ENCODE measurements around the gene PVRIG. TPM values are rescaled to one million over a fixed set of nuclear protein-coding genes. Genes with fewer than 3 reads are reported as not detected.
A peak's percentile ranks its signal among the peaks of the same experiment; 100 is the strongest.
"Not testable (repeated sequence)": the region's sequence is repeated elsewhere in the genome, so short reads cannot be mapped to it uniquely, and the experiment has no call there.

PVRIG gene
- total RNA-seq, 1 donor from 2014 or later = 1.2 TPM

DNA sequence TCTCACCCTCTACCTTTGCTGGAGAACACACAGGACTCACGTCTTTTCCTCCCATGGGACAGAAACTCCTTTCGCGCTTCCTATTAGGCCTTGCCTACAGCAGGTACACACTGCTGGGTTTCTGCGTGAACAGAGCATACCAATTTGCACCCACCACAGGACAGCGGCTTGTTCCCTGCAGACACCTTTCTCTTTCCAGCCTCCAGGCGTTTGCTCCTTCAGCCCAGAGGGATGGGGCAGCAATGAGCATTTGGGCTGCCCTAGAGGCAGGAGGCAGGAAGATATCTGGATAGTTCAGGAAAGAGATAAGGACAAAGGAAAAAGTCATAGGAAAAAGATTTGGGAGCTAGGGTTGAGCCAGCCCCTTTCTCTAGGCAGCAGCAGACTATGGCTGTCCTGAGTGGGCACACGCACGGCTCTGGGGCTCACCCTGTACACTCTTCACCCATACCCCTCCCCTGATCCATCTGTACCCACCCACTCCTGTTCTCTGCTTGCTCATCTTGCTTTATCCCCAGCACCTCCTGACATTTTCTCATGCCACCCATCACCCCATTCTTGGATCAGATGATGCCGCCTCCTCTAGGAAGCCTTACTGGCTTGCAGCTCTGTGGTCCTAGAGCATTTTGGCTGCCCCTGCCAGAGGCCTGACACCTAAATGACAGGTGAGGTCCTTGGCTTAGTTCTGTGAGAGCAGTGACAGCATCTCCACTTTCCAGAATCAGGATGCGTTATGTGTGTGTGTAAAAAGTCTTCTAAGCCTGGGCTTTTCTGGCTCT is 47.0 kb downstream of the PVRIG start:
- intact Hi-C loops (cut with DNase I) = no loop called here
- ATAC-seq (no peak), DNase-seq (ENCODE audit: low spot score) (no peak)

DNA sequence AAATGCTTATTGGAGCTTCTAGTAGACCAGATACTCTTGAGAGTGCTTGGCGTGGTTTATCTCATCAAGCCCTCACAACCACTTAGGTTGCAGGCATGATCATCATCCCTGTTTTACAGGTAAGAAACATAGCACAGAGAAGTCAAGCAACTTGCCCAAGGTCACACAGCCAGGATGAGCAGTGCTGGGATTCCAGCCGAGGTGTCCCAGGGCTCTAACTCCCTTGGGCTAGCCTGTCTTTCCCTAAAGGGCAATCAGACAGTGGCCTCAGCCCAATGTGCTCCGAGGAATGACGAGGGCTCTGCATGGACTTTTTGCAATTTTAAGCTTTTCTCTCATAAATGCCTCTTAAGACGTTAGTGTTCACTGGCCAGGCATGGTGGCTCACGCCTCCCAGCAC is 47.9 kb downstream of the PVRIG start:
- no peak for ATAC-seq
- intact Hi-C loops (cut with DNase I) = no loop called here
- no peak for DNase-seq (ENCODE audit: low spot score)

DNA sequence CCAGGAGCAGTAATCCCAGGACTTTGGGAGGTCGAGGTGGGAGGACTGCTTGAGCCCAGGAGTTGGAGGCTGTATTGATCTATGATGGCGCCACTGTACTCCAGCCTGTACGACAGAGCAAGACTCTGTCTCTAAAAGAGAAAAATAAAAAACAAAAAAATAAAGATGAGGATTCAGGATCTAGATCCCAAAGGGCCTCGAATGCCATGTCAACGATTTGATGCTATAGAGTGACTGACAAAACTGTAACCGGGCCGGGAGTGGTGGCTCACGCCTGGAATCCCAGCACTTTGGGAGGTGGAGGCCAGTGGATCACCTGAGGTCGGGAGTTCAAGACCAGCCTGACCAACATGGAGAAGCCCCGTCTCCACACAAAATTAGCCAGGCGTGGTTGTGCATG is 49.1 kb downstream of the PVRIG start:
- DNase-seq (ENCODE audit: low spot score); intact Hi-C loops (cut with DNase I); ATAC-seq: not testable (repeated sequence)

DNA sequence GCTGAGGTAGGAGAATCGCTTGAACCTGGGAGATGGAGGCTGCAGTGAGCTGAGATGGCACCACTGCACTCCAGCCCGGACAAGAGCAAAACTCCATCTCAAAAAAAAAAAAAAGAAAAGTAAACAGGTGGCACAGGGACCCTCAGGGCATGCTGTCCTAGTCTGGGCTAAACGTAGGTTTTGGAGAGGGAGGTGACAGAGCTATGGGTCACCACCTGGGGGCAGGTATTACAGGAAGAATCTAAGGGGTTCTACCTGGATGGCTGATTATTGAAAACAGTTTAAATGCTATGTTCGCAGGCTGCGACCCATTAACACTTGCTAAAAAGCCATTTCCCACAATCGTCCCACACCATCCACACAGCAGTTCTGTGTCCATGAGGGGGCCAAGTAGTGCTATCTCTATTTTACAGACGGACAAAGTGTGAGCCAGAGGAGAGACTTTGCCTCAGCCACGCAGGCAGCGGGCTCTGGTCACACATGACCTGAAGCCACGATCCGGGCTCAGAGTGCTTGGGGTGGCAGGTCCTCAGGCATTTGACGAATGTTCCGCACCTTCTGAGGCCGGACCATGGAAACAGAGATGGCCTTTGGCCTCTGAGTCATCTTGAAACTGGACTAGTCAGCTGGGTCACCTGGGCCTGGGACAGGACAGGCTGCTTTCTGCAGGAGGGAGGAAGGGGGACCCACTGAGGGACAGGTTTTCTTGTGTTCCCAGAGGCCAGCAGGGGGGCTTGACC is 49.7 kb downstream of the PVRIG start:
- intact Hi-C loops (cut with DNase I); DNase-seq (ENCODE audit: low spot score): not testable (repeated sequence)
- ATAC-seq = peak; percentile 6

DNA sequence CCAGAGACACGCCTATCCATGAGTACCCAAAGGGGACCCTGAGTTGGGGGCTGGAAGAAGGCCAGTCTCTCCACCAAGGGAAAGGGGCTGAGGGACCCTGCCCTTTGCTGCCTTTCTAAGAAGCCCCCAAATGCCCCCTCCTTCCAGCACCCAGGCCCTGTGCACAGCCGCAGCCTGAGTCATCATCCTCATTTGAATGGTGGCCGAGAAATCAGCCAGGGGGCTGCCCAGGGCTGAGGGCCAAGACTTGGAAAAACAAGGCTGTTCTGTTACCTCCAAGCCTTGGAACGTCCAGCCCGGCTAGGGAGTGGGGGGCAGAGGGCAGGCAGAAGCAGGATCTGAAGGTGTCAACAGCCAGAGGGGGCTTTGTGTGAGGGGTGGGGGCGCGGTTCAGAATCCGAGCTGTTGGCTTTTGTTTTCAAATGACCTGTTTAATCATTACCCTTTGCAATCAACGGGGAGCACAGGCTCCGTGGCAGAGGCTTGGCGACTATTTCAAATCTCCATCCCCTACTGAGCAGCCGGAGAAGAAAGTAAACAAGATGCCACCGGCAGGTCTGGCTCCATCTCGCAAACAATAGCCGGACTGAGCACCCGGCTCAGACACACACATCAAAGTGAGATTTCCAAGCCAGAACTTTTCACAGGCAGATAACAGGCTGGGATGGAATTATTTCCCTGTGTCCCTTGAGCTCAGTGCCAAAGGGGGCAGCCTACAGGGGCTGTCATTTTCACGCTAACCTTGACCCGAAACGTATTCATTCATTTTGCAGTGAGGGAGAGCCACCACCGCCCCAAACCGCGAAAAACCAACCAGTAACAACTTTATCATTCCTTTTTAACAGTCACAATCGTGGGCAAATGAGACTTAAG is 50.5 kb downstream of the PVRIG start:
- DNase-seq (ENCODE audit: low spot score); intact Hi-C loops (cut with DNase I): not testable (repeated sequence)
- peak; percentile 5 for ATAC-seq

Other genes starting within 250 kb of the PVRIG start
- 120 TPM for gene AZGP1, start 243.9 kb upstream of the PVRIG start, total RNA-seq
- gene ZKSCAN1, start 204.4 kb upstream of the PVRIG start, total RNA-seq = 96.9 TPM
- 13.0 TPM for gene ZSCAN21, start 170.2 kb upstream of the PVRIG start, total RNA-seq
- gene ZNF3, start 138.2 kb upstream of the PVRIG start, total RNA-seq = 25.3 TPM
- 76.2 TPM for gene COPS6, start 131.0 kb upstream of the PVRIG start, total RNA-seq
- 42.4 TPM for gene MCM7, start 118.6 kb upstream of the PVRIG start, total RNA-seq
- gene AP4M1, start 118.3 kb upstream of the PVRIG start, total RNA-seq = 19.5 TPM
- 30.6 TPM for gene TAF6, start 100.6 kb upstream of the PVRIG start, total RNA-seq
- 21.1 TPM for gene CNPY4, start 100.3 kb upstream of the PVRIG start, total RNA-seq
- gene MBLAC1, start 93.0 kb upstream of the PVRIG start, total RNA-seq = 2.5 TPM
- 114 TPM for gene LAMTOR4, start 71.0 kb upstream of the PVRIG start, total RNA-seq
- 15.4 TPM for gene TRAPPC14, start 61.2 kb upstream of the PVRIG start, total RNA-seq
- 10.8 TPM for gene GAL3ST4, start 51.3 kb upstream of the PVRIG start, total RNA-seq
- 2.7 TPM for gene GPC2, start 42.6 kb upstream of the PVRIG start, total RNA-seq
- gene STAG3, start 42.0 kb upstream of the PVRIG start, total RNA-seq = 11.0 TPM
- gene SPDYE3, start 87.8 kb downstream of the PVRIG start, total RNA-seq = not detected
- 46.3 TPM for gene PILRB, start 138.2 kb downstream of the PVRIG start, total RNA-seq
- gene PILRA, start 153.5 kb downstream of the PVRIG start, total RNA-seq = 14.6 TPM
- gene ZCWPW1, start 208.8 kb downstream of the PVRIG start, total RNA-seq = 8.0 TPM
- 37.0 TPM for gene MEPCE, start 209.9 kb downstream of the PVRIG start, total RNA-seq
- 25.3 TPM for gene PPP1R35, start 216.5 kb downstream of the PVRIG start, total RNA-seq
- 3.6 TPM for gene SPACDR, start 244.3 kb downstream of the PVRIG start, total RNA-seq

All from sciatic nerve (tissue), 2 donors.